A549 (cell line): ENCODE measurements around the gene RCBTB2. TPM values are rescaled to one million over a fixed set of nuclear protein-coding genes. Genes with fewer than 3 reads are reported as not detected.

ENCODE experiments used
- ATAC-seq, 2 experiments: fragments of 200-7000 bp in 1 of 2; fragments of >200 bp in 1 of 2; cut with Nextera tagmentation in 1 of 2; cut with Tn5 transposase in 1 of 2; 3 replicates each; pipeline versions ENCODE4 v1.8.0 to v1.9.1; 2018 to 2020; ENCODE audit warnings: mild to moderate bottlenecking in 1 of 2, moderate library complexity in 1 of 2
- CTCF ChIA-PET: fragments of 300-600 bp; sonication (Branson Sonifier 250); formaldehyde crosslinking; extraction: SDS; loops from one replicate; lab custom pipeline; 2021; ENCODE audit warnings: antibody characterized with exemption, inconsistent platforms; lab: Yijun Ruan, JAX
- POLR2A ChIA-PET: fragments of 350-600 bp; formaldehyde crosslinking; extraction: SDS; loops from one replicate; lab custom pipeline; 2021; ENCODE audit warnings: antibody characterized with exemption, inconsistent platforms; lab: Yijun Ruan, JAX
- DNase-seq, 2 experiments: peaks; one replicate each; pipeline versions ENCODE4 v3.0.0 to v3.0.0-alpha.2; 2011 to 2016; ENCODE audit warnings: low read depth in 1 of 2, low spot score in 1 of 2
- FAIRE-seq: peaks from 2 replicates; lab custom pipeline; 2011; peaks lifted over from hg19 to GRCh38; lab: Jason Lieb, UNC
- H3K27ac ChIP-seq, 2 experiments: fragments of >200 bp; sonication (Bioruptor Twin); formaldehyde crosslinking; 3 replicates each; pipeline ENCODE4 v1.5.1; 2016 to 2017
- H3K4me1 ChIP-seq: fragments of >200 bp; sonication (Bioruptor Twin); formaldehyde crosslinking; 3 replicates; pipeline ENCODE4 v1.6.1; 2016
- H3K4me2 ChIP-seq: fragments of >200 bp; sonication (Bioruptor Twin); formaldehyde crosslinking; 3 replicates; pipeline ENCODE4 v1.6.1; 2016
- H3K4me3 ChIP-seq: fragments of >200 bp; sonication (Bioruptor Twin); formaldehyde crosslinking; 3 replicates; pipeline ENCODE4 v1.5.1; 2016
- H3K9me3 ChIP-seq: fragments of >200 bp; sonication (Bioruptor Twin); formaldehyde crosslinking; 3 replicates; pipeline ENCODE4 v1.6.1; 2016
- CEBPB ChIP-seq, 2 experiments: fragments of >200 bp in 1 of 2; sonication (Bioruptor Twin) in 1 of 2; formaldehyde crosslinking in 1 of 2; IDR thresholded peaks; 2 replicates each; pipeline ENCODE4 v1.6.1; 2012 to 2016
- CHD2 ChIP-seq: fragments of 150-350 bp; IDR thresholded peaks from 2 replicates; pipeline ENCODE4 v1.6.1; 2014; ENCODE audit warnings: low read length; ENCODE audit not compliant: partially characterized antibody
- CHD4 ChIP-seq: fragments of 200-600 bp; sonication (generic); IDR thresholded peaks from 2 replicates; pipeline ENCODE4 v1.6.1; 2016; ENCODE audit warnings: antibody characterized with exemption, mild to moderate bottlenecking, borderline replicate concordance
- EHMT2 ChIP-seq: fragments of 200-600 bp; sonication (generic); IDR thresholded peaks from 2 replicates; pipeline ENCODE4 v1.6.1; 2016; ENCODE audit warnings: antibody characterized with exemption, low read depth, mild to moderate bottlenecking, moderate library complexity
- HOXA7 ChIP-seq: fragments of 250-450 bp; sonication (Bioruptor Pico); IDR thresholded peaks from 2 replicates; pipeline ENCODE4 v1.5.0; 2020; ENCODE audit warnings: mild to moderate bottlenecking, moderate library complexity
- HOXB5 ChIP-seq: fragments of 250-450 bp; sonication (Bioruptor Pico); IDR thresholded peaks from 2 replicates; pipeline ENCODE4 v1.5.0; 2020; ENCODE audit warnings: mild to moderate bottlenecking, moderate library complexity
- JUNB ChIP-seq: fragments of >200 bp; sonication (Bioruptor Twin); formaldehyde crosslinking; IDR thresholded peaks from 2 replicates; pipeline ENCODE4 v1.6.1; 2016
- KDM1A ChIP-seq: fragments of 200-600 bp; sonication (generic); IDR thresholded peaks from 2 replicates; pipeline ENCODE4 v1.6.1; 2016; ENCODE audit warnings: low read depth, mild to moderate bottlenecking
- KDM5A ChIP-seq: fragments of 200-600 bp; sonication (generic); IDR thresholded peaks from 2 replicates; pipeline ENCODE4 v1.6.1; 2016; ENCODE audit warnings: antibody characterized with exemption, mild to moderate bottlenecking
- MAFK ChIP-seq: fragments of 450-650 bp; IDR thresholded peaks from 2 replicates; pipeline ENCODE4 v1.6.1; 2014; ENCODE audit not compliant: partially characterized antibody
- NPAS2 ChIP-seq: fragments of 250-450 bp; sonication (Bioruptor Pico); IDR thresholded peaks from 2 replicates; pipeline ENCODE4 v1.8.0; 2022; ENCODE audit warnings: mild to moderate bottlenecking, moderate library complexity, borderline replicate concordance
- NR3C1 ChIP-seq: fragments of >200 bp; sonication (Bioruptor Twin); formaldehyde crosslinking; IDR thresholded peaks from 3 replicates; pipeline ENCODE4 v1.6.1; 2017
- RCOR1 ChIP-seq: fragments of 150-350 bp; IDR thresholded peaks from 2 replicates; pipeline ENCODE4 v1.6.1; 2014; ENCODE audit warnings: antibody characterized with exemption, low read length, low read depth
- REST ChIP-seq: fragments of 200-600 bp; sonication (generic); IDR thresholded peaks from 2 replicates; pipeline ENCODE4 v1.6.1; 2016; ENCODE audit warnings: antibody characterized with exemption, mild to moderate bottlenecking, moderate library complexity
- RNF2 ChIP-seq: fragments of 200-600 bp; sonication (generic); IDR thresholded peaks from 2 replicates; pipeline ENCODE4 v1.6.1; 2016; ENCODE audit warnings: low read depth, mild to moderate bottlenecking, antibody characterized with exemption, moderate library complexity, borderline replicate concordance
- SREBF2 ChIP-seq: fragments of 450-650 bp; IDR thresholded peaks from 2 replicates; pipeline ENCODE4 v1.6.1; 2014; ENCODE audit warnings: mild to moderate bottlenecking, moderate library complexity
- TFCP2L1 ChIP-seq: fragments of 250-450 bp; sonication (Bioruptor Pico); IDR thresholded peaks from 2 replicates; pipeline ENCODE4 v1.5.0; 2021; ENCODE audit warnings: mild to moderate bottlenecking
- ZSCAN20 ChIP-seq: fragments of 250-450 bp; sonication (Bioruptor Pico); IDR thresholded peaks from 2 replicates; pipeline ENCODE4 v1.8.0; 2022; ENCODE audit warnings: mild to moderate bottlenecking, moderate library complexity
- WGBS: methylation state at CpG from one replicate; pipeline ENCODE4 v1.1.6; 2017; ENCODE audit errors: missing lambda C conversion rate; 5-methylcytosine and 5-hydroxymethylcytosine counted together
- polyA plus RNA-seq, 4 experiments: library from polyadenylated mRNA; depleted of rRNA in 3 of 4; stranded (reverse); fragments of >200 nt; fragmentation: RNase III in 1 of 4; extraction: RNeasy Plus Mini Kit Qiagen cat#74134 plus additional on column Dnase treatment in 1 of 4; gene quantifications; 2 replicates in 3 of 4; 3 replicates in 1 of 4; pipeline ENCODE4 v1.2.3, GENCODE V29; 2011 to 2017
- TF ChIP-seq, protein P1 (sequence below): IDR thresholded peaks from 2 replicates; pipeline ENCODE4 v1.6.1; 2012
- TF ChIP-seq, protein P2 (sequence below): fragments of >200 bp; sonication (Bioruptor Twin); formaldehyde crosslinking; IDR thresholded peaks from 2 replicates; pipeline ENCODE4 v1.6.1; 2016

Gene RCBTB2
- polyA plus RNA-seq, 2 of the 4 experiments (the other 2 are of a cell fraction) = 1.1 to 2.0 TPM

DNA sequence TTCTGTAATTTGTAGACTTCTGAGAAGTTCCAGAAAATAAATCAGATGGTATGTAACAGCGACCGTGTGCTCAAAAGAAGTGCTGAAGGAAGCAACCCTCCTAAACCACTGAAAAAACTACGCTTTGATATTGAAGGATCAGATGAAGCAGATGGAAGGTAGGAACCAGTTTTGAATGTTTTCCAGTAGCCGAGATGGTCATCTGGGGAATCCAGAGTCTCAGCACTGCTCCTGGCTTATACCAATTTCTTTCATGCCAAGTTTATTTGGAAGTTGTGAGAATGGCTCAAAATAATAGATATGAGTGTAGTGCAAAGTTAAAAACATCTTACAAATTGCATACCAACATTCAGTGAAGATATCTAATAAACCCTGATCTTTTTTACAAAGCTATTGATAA lies 56.2 kb downstream of the RCBTB2 start:
- FAIRE-seq (no peak), DNase-seq (no peak), ATAC-seq (no peak)
- no peak overlapping the region for H3K4me3 ChIP-seq
- POLR2A ChIA-PET = no interaction called here
- 66% methylated on average over 4 of the region's 4 CpGs for WGBS
- no peak for TF ChIP-seq TFCP2L1 (CRISPR knock-in tag)
- TF ChIP-seq, protein P1, sequence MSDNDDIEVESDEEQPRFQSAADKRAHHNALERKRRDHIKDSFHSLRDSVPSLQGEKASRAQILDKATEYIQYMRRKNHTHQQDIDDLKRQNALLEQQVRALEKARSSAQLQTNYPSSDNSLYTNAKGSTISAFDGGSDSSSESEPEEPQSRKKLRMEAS = no peak
- TF ChIP-seq ZSCAN20 = no peak
- TF ChIP-seq CEBPB (IDR thresholded peaks at IDR 0.05) = no peak
- TF ChIP-seq JUNB = no peak
- TF ChIP-seq CHD4 = no peak
- no peak for TF ChIP-seq CHD2
- TF ChIP-seq NR3C1 = no peak
- no peak for TF ChIP-seq HOXB5 (CRISPR knock-in tag)
- no peak for TF ChIP-seq HOXA7 (CRISPR knock-in tag)
- TF ChIP-seq KDM5A = no peak
- CTCF ChIA-PET = interaction anchor here (1.0 kb wide), 1 partner anchor 239 kb away, joined by 3 read pairs; no protein-coding TSS in a partner anchor
- H3K4me2 ChIP-seq = no peak overlapping the region
- H3K27ac ChIP-seq = no peak overlapping the region
- H3K4me1 ChIP-seq = no peaks in the 10 kb centered on the region
- no peaks in the 10 kb centered on the region for H3K9me3 ChIP-seq

DNA sequence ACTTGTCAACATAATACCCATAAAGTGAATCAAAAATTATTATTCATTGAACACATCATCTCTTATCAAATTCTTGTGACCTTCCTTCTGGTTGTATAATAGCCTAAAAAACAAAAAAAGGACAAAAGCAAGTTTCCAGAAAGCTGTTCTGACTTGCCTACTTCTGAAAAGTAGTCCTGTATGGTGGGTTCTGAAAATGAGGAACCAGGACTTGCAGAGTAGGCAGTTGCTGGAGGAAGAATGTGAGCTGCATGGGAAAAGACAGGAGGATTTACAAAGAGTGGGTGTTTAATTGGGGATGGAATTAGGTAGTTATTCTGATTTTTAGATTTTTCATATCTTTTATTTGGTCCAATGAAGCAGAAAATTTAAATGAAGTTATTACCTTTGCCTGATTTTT lies 56.7 kb downstream of the RCBTB2 start:
- POLR2A ChIA-PET = no interaction called here
- no peaks in the 10 kb centered on the region for H3K9me3 ChIP-seq
- FAIRE-seq = no peak
- TF ChIP-seq NR3C1 (no peak), CHD2 (no peak), NPAS2 (no peak), SREBF2 (no peak)
- TF ChIP-seq, protein P2, sequence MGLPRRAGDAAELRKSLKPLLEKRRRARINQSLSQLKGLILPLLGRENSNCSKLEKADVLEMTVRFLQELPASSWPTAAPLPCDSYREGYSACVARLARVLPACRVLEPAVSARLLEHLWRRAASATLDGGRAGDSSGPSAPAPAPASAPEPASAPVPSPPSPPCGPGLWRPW = no peak
- CTCF ChIA-PET = interaction anchor here (0.5 to 1.0 kb wide), 2 partner anchors 95 to 238 kb away, joined by 3 read pairs; no protein-coding TSS in a partner anchor
- no peaks in the 10 kb centered on the region for H3K4me1 ChIP-seq
- H3K27ac ChIP-seq = no peak overlapping the region
- H3K4me3 ChIP-seq = no peak overlapping the region
- no peak for ATAC-seq
- no peak overlapping the region for H3K4me2 ChIP-seq
- DNase-seq = no peak

- 100% methylated on average over 1 of the region's 2 CpGs for WGBS
- POLR2A ChIA-PET = no interaction called here
- no peak for FAIRE-seq
Measured at GRCh38 chr13:48475230-48475629, 57.6 kb downstream of the RCBTB2 start.

DNA sequence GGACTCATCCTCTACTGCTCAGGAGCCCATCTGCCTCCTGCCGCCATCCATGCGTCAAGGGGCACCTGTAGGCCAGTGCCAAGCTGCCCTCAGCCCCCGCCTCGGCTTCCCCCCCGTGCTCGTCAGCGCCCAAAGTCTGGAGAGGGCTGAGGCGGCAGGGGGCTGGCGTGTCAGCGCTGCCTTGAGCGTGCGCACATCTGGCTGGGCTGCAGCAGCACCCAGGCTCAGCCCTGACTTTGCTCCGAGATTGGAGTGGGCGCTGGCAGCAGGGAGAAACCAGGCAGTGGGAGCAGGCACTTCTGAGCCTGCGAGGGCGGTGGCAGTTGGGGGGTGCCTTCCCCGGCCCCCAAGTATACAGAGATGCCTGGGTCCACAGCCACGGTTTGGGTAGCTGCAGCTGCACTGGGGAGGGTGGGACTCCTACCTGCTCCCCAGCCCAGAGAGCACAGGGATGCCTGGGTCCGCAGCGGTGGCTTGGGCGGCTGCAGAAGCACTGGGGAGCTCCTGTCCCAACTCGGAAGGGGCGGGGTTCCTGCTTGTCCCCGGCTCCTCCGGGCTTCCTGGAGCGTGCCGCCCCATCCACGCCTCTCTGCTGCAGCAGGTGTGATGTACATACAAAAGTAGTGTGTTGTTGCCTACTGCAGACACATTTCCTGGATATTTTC lies 75.2 kb downstream of the RCBTB2 start:
- ChIA-PET CTCF (interaction anchor here (1.2 kb wide), 1 partner anchor 11 kb away, joined by 3 read pairs; no protein-coding TSS in a partner anchor), POLR2A (no interaction called here)
- Histone ChIP-seq H3K27ac (no peak overlapping the region), H3K4me3 (no peak overlapping the region), H3K4me2 (no peak overlapping the region)
- 95% methylated on average over 8 of the region's 28 CpGs for WGBS
- TF ChIP-seq TFCP2L1 (CRISPR knock-in tag) = no peak
- no peak for TF ChIP-seq MAFK
- TF ChIP-seq RCOR1 = no peak
- no peak for TF ChIP-seq SREBF2
- no peak for TF ChIP-seq EHMT2
- no peak for TF ChIP-seq REST
- no peak for TF ChIP-seq RNF2
- TF ChIP-seq, all 56 proteins: peak for 0
- no peak for DNase-seq
- Histone ChIP-seq H3K4me1 (no peaks in the 10 kb centered on the region), H3K9me3 (no peaks in the 10 kb centered on the region)
- no peak for FAIRE-seq
- no peak for ATAC-seq

More at GRCh38 chr13:48475230-48475629, 57.6 kb downstream of the RCBTB2 start:
- H3K4me3 ChIP-seq = no peak overlapping the region
- CTCF ChIA-PET = no interaction called here
- no peaks in the 10 kb centered on the region for H3K4me1 ChIP-seq
- no peak for DNase-seq
- H3K4me2 ChIP-seq = no peak overlapping the region
- no peaks in the 10 kb centered on the region for H3K9me3 ChIP-seq
- no peak for TF ChIP-seq KDM1A
- no peak for TF ChIP-seq CHD4
- no peak overlapping the region for H3K27ac ChIP-seq
- ATAC-seq = no peak
